ENCODE measurements around the gene OSBPL7.

The OSBPL7 gene

DNA sequence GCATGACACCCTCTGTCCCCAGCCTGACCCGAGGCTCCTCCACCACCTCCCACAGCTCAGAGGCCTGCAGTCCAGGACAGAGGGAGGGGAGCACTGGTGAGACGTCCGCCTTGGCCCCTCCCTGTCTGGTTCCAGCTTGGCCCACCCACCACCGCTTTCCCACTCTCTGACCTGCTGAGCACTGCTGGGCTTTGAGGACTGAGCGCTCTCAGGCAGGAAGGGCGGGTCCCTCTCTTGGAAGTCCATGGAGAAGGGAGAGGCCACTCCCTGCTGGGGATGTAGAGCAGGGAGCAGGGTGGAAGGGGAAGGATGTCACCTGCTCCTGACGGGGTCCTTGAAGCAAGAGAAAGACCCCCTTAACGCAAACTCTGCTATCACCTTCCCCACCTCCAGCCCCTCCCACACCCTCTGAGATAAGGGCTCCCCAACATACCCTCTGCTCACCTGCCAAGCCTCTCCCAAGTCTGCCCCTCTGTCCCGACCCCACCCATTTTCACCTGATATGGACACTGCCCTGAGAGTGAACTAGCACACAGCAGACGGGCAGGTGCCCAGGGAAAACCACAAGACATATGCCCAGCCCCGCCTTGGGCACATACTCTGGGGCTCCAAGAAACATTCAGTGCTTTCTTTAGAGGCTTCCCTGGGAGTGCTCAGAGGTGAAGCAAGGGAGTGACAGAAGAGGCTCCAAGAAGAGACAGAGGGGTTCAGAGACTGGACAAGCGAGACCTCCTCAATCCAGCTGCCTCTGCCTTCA is 1.4 kb downstream of the OSBPL7 start:
- DNase-seq, result no peak

- DNase-seq, result peak; percentile 11
Observed at GRCh38 chr17:47819475-47819874, 2.1 kb downstream of the OSBPL7 start.

DNA sequence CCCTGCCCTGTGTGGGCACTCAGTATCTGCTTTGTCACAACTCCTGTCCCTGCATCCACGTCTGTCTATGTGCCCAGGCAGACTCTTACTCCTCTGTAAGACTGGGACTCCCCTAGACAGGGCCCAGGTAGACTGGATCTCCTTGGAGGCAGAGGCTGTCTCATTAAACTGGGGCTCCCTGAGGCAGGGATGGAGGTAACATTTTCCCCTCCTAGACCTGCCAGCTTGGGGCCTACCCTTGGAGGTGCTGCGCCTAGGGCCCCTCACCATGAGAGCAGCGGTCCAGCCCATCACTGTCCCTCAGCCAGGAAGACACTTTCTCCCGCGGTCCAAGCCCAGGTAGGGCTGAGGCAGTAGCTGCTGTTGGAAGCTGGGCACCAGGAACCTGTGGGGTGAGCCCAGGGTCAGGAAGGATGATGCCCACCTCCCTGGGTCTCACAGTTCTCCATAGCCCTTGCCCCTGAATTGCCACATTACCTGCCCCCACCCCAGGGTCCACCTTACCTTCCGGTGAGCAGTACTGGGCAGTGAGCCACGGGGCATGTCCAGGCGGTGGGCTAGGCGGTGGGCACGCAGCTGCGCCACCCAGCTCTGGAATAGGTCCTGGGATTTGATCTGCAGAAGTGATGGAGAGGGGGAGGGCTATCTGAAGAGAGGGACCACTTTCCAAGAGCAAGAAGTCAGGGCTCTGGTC is 3.4 kb downstream of the OSBPL7 start:
- peak; percentile 36 for DNase-seq

GRCh38 chr17:47816947-47817346 is 4.6 kb downstream of the OSBPL7 start:
- peak; percentile 9 for DNase-seq

GRCh38 chr17:47816111-47816735 is 5.4 kb downstream of the OSBPL7 start:
- peak; percentile 20 for DNase-seq

GRCh38 chr17:47815106-47815918 is 6.3 kb downstream of the OSBPL7 start:
- peak; percentile 32 for DNase-seq

GRCh38 chr17:47813512-47814031 is 8.0 kb downstream of the OSBPL7 start:
- DNase-seq, result peak; percentile 20

DNA sequence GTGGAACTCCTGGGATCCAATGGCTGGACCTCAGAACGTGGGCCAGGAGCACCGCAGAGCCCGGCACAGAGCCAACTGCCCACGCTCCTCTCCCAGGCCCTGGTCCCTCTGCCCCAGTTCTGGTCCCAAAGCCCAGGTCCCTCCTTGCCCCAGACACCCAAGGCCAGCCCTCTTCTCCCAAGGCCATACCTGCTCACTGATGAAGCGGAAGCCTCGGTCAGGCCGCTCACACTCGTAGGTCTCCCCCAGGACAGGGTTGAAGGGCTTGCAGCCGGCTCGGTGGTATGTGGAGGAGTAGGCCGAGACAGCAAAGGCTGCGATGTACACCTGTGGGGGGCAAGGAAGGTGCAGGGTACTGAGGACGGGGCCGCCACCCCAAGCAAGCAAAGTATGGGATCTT is 8.5 kb downstream of the OSBPL7 start:
- no peak for DNase-seq

DNA sequence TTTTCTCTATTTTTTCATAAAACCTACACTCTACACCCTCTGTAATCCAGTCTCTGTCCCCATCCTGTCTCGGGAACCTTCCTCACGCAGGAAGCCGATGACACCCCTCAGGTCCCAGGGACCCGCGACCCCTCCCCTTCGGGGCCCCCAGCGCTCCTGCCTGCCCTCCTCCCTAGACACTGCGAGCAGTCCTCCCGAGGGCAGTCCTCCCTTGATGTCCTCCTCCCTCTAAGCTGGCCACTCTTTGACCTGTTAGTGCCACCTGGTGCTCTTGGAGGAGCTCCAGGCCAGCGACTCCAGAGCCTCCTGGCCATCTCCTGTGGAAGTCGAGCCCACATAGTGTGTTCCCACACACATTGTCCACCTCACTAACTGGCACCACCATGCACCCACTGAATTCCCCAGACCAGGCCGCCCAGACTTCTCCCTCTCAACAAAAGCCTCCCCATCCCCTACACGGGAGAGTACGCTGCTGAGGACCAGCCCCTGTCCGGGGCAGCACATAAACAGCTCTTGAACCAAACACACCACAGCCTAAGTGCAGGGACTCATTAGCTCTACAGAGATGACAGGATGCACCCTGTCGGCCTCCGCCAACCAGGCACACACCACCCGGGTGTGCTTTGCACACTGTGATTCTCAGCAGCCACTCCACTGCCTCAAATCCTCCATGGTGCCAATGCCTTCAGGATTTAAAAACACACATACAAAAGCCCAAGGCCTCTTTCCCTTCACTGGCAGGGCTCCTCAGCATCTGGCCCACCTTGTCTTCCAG is 9.3 kb downstream of the OSBPL7 start:
- DNase-seq, result peak; percentile 18

DNA sequence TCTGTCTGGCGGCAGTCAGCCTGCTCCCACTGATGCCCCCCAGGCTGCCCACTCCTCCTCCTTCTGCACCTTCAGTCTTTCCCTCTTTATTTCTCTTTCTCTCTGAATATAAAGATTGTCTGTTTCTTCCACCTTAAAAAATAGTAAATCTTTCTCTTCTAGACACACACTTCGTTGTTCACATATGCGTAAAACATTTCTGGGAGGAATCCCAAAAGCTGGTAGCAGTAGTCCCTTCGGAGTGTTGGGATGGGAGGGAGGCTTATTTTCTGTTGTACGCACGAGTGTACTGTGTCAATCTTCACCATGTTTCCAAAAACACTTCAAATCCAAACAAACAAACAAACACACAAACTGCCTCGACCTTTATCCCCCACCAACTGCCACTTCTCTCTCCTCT is 9.9 kb downstream of the OSBPL7 start:
- no peak for DNase-seq

DNA sequence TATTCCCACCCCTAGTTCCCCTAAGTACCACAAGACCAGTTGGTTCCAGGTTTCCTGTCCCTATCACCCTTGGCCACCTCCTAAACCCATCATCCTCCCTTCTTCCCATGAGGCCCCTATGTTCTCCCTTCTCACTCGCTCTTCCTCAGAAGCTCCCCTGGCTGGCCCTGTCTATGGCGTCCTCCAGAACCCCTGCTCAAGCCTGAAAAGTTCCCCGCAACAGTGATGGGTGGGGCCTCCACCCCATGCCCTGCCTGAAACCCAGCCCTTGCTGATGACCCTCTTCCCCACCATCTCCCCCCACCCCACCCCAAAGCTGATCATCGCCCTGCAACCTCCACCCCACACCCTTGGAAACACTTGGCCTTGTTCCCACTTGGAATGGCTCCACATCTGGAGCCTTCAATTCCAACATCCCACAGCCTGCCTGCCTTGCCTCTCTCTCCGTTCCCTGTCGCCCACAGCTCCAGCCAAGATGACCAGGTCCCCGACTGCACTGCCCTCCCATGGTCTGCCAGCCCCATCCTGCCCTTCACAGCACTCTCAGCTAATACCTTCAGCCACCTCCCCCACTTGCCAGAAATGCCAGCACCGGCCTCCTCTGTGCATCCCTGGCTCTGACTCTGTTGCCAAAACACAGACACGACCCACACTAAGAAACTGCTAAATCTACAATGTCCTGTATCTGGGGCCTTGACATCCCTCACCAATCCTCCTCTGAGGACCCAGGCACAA is 10.5 kb downstream of the OSBPL7 start:
- no peak for DNase-seq

DNA sequence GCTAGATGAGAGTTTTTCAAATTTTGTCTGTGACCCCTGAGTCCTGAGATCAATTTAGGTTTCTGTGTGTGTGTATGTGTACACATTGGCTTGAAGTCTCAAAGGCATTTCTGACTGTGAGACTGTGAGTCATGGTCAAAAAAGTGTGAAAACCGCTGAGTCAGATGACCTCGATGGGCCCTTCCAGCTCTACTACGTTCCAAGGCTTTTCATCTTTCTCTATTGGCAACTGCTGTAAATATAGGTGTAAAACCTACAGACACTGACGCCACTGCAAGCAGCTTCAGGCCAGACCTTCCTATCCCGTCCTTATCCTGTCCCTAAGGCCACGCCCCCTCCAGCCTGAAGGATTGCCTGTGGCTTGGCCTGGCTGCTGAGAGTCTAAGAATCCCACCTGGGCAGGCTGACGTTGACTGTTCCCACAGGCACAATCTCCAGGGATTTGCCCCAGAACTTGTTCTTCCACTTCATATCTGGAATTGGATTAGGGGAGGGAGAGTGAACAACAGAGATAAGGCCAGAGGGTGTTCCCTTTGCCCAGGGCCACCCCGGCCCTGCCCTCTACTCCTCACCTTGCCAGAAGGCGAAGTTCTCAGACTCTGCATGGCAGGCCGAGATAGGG is 11.3 kb downstream of the OSBPL7 start:
- no peak for DNase-seq

DNA sequence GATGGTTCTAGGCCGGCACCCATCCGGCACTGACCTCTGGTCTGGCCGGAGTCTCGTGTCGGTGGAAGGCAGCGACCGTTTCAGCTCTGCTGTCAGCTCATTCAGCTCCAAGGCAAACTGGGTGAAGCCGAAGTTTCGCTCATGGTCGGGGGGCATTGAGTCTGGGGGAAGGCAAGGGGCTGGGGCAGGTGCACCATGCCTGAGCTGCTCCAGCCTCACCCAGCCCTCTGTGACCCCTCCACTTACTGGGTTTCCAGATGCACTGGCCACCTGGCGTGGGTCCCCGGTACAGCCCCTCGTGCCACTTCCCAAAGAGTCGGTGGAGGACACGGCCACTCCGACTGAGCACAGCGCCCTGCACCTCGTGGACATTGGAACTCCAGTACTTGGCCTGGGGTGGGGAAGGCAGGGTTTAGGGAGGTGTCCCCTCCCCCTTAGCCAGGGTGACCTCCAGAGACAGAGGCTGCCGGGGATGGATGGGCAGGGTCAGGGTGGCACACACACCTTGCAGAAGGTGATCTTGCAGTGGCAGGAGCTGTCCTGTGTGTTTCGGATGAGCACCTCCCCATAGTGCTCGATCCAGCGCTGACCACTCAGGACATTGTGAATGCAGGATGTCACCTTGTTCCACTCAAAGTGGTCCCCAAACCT is 12.6 kb downstream of the OSBPL7 start:
- no peak for DNase-seq

- DNase-seq, result no peak
Observed at GRCh38 chr17:47808036-47808829, 13.4 kb downstream of the OSBPL7 start.

- no peak for DNase-seq
Observed at GRCh38 chr17:47807421-47807820, 14.2 kb downstream of the OSBPL7 start.

- no peak for DNase-seq
Observed at GRCh38 chr17:47806913-47807255, 14.7 kb downstream of the OSBPL7 start.

GRCh38 chr17:47806026-47806912 is 15.3 kb downstream of the OSBPL7 start:
- no peak for DNase-seq

- DNase-seq, result no peak
Observed at GRCh38 chr17:47804461-47804860, 17.1 kb downstream of the OSBPL7 start.

DNA sequence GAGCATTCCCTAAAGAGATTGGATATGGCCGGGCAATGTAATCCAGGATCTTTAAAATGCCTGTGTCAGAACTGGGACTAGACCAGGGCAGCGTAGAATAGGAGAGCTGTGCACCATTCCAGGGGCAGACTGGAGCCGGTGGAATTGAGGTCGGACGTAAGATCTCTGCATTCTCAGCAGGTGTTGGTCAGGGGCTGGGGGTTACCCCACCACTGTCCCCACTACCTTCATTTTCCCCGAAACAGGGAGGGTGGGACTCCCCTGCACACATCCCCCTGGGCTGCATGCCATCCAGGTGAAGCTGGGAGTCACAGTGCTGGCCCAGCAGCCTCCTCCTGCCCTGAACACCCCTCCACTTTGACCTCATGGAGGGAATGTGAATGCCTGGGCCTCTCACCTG is 17.8 kb downstream of the OSBPL7 start:
- DNase-seq, result no peak

Measured in right forelimb (tissue), 1 donor.